H9 (cell line): ENCODE results near the gene ITPRIPL2. TPM values are rescaled to one million over a fixed set of nuclear protein-coding genes. Genes with fewer than 3 reads are reported as not detected.

ENCODE experiments used
- DNase-seq: peaks from one replicate; pipeline ENCODE4 v3.0.0-alpha.2; 2017
- H2AFZ ChIP-seq: one replicate; pipeline ENCODE4 v1.6.1; 2013; ENCODE audit warnings: mild to moderate bottlenecking, low read length, control low read depth, moderate library complexity
- H2AK5ac ChIP-seq: 2 replicates; pipeline ENCODE4 v1.6.1; 2013; ENCODE audit warnings: low read length, control low read depth, mixed read lengths; ENCODE audit not compliant: insufficient read length
- H2BK120ac ChIP-seq: one replicate; pipeline ENCODE4 v1.6.1; 2013; ENCODE audit warnings: low read depth, mild to moderate bottlenecking, low read length, control low read depth, inconsistent platforms; ENCODE audit not compliant: poor library complexity, severe bottlenecking
- H2BK12ac ChIP-seq: 2 replicates; pipeline ENCODE4 v1.6.1; 2013; ENCODE audit warnings: low read length, control low read depth, mixed read lengths, low read depth; ENCODE audit not compliant: insufficient read length
- H2BK15ac ChIP-seq: 2 replicates; pipeline ENCODE4 v1.6.1; 2013; ENCODE audit warnings: low read depth, low read length, control low read depth
- H2BK20ac ChIP-seq: one replicate; pipeline ENCODE4 v1.6.1; 2013; ENCODE audit warnings: low read depth, mild to moderate bottlenecking, low read length, control low read depth, inconsistent platforms; ENCODE audit not compliant: poor library complexity, severe bottlenecking
- H2BK5ac ChIP-seq: 2 replicates; pipeline ENCODE4 v1.6.1; 2013; ENCODE audit warnings: low read length, control low read depth, mixed read lengths; ENCODE audit not compliant: insufficient read length
- H3K14ac ChIP-seq: 2 replicates; pipeline ENCODE4 v1.6.1; 2013; ENCODE audit warnings: low read length, control low read depth; ENCODE audit not compliant: insufficient read depth
- H3K18ac ChIP-seq: 2 replicates; pipeline ENCODE4 v1.6.1; 2013; ENCODE audit warnings: low read depth, mild to moderate bottlenecking, mixed read lengths, low read length, control low read depth; ENCODE audit not compliant: insufficient read length
- H3K23ac ChIP-seq: 2 replicates; pipeline ENCODE4 v1.6.1; 2013; ENCODE audit warnings: low read length, control low read depth, mixed read lengths, low read depth; ENCODE audit not compliant: insufficient read length
- H3K23me2 ChIP-seq: 2 replicates; pipeline ENCODE4 v1.6.1; 2013; ENCODE audit warnings: low read depth, mild to moderate bottlenecking, mixed read lengths, low read length, control low read depth; ENCODE audit not compliant: insufficient read length, poor library complexity, severe bottlenecking
- H3K27ac ChIP-seq: 2 replicates; pipeline ENCODE4 v1.5.1; 2013; ENCODE audit warnings: low read length, control low read depth, mixed read lengths, low read depth; ENCODE audit not compliant: insufficient read length
- H3K27me3 ChIP-seq: 2 replicates; pipeline ENCODE4 v1.6.1; 2013; ENCODE audit warnings: low read length, control low read depth, inconsistent platforms; ENCODE audit not compliant: insufficient read depth
- H3K4ac ChIP-seq: 2 replicates; pipeline ENCODE4 v1.6.1; 2013; ENCODE audit warnings: low read depth, mild to moderate bottlenecking, control low read depth, inconsistent platforms, low read length, moderate library complexity
- H3K4me1 ChIP-seq: 2 replicates; pipeline ENCODE4 v1.6.1; 2013; ENCODE audit warnings: low read length, control low read depth, inconsistent platforms; ENCODE audit not compliant: insufficient read depth
- H3K4me2 ChIP-seq: 2 replicates; pipeline ENCODE4 v1.6.1; 2013; ENCODE audit warnings: low read length, control low read depth, mixed read lengths; ENCODE audit not compliant: insufficient read length, insufficient read depth
- H3K56ac ChIP-seq: 2 replicates; pipeline ENCODE4 v1.6.1; 2013; ENCODE audit warnings: low read depth, mild to moderate bottlenecking, mixed read lengths, low read length, control low read depth; ENCODE audit not compliant: insufficient read length
- H3K79me1 ChIP-seq: 2 replicates; pipeline ENCODE4 v1.6.1; 2013; ENCODE audit warnings: low read depth, mild to moderate bottlenecking, moderate library complexity, low read length, control low read depth, inconsistent platforms; ENCODE audit not compliant: insufficient read depth, poor library complexity, severe bottlenecking
- H3K79me2 ChIP-seq: 2 replicates; pipeline ENCODE4 v1.6.1; 2013; ENCODE audit warnings: low read length, control low read depth, inconsistent platforms; ENCODE audit not compliant: insufficient read depth
- H3K9ac ChIP-seq: 2 replicates; pipeline ENCODE4 v1.6.1; 2013; ENCODE audit warnings: low read length, control low read depth, mixed read lengths; ENCODE audit not compliant: insufficient read length; ENCODE audit errors: extremely low read depth
- H3K9me3 ChIP-seq: one replicate; pipeline ENCODE4 v1.6.1; 2013; ENCODE audit warnings: low read depth, low read length, inconsistent platforms; ENCODE audit not compliant: control insufficient read depth
- H3T11ph ChIP-seq: one replicate; pipeline ENCODE4 v1.6.1; 2013; ENCODE audit warnings: mild to moderate bottlenecking, low read length, control low read depth, inconsistent platforms
- H4K20me1 ChIP-seq: one replicate; pipeline ENCODE4 v1.6.1; 2013; ENCODE audit not compliant: control insufficient read depth, insufficient read length, insufficient read depth
- H4K5ac ChIP-seq: 2 replicates; pipeline ENCODE4 v1.6.1; 2013; ENCODE audit warnings: low read depth, mild to moderate bottlenecking, mixed read lengths, low read length, control low read depth; ENCODE audit not compliant: insufficient read length
- H4K8ac ChIP-seq: replicated peaks from 2 replicates; pipeline ENCODE4 v1.6.1; 2013; ENCODE audit warnings: low read length, control low read depth, mixed read lengths, low read depth; ENCODE audit not compliant: insufficient read length
- H4K91ac ChIP-seq: 2 replicates; pipeline ENCODE4 v1.6.1; 2013; ENCODE audit warnings: low read depth, mild to moderate bottlenecking, moderate library complexity, mixed read lengths, low read length, control low read depth; ENCODE audit not compliant: insufficient read length
- H3K27ac Mint-ChIP-seq, 3 experiments: 2 replicates in 2 of 3; 3 replicates in 1 of 3; pipeline ENCODE4 v1.8.0; 2020 to 2021; ENCODE audit warnings: mixed read lengths in 3 of 3, mild to moderate bottlenecking in 1 of 3, moderate library complexity in 1 of 3
- H3K27me3 Mint-ChIP-seq: 2 replicates; pipeline ENCODE4 v1.8.0; 2021; ENCODE audit warnings: low read depth, mild to moderate bottlenecking, moderate library complexity, mixed read lengths
- H3K36me3 Mint-ChIP-seq, 3 experiments: 2 replicates in 2 of 3; 3 replicates in 1 of 3; pipeline ENCODE4 v1.8.0; 2020 to 2021; ENCODE audit warnings: low read depth in 3 of 3, mixed read lengths in 3 of 3; ENCODE audit not compliant: insufficient read depth in 1 of 3
- H3K4me1 Mint-ChIP-seq, 2 experiments: 2 replicates each; pipeline ENCODE4 v1.8.0; 2020; ENCODE audit warnings: mixed read lengths in 2 of 2
- H3K4me3 Mint-ChIP-seq, 2 experiments: 2 replicates in 1 of 2; 3 replicates in 1 of 2; pipeline ENCODE4 v1.8.0; 2020 to 2021; ENCODE audit warnings: mild to moderate bottlenecking in 2 of 2, mixed read lengths in 2 of 2, moderate library complexity in 1 of 2
- H3K9me3 Mint-ChIP-seq, 2 experiments: 2 replicates in 1 of 2; 3 replicates in 1 of 2; pipeline ENCODE4 v1.8.0; 2020; ENCODE audit warnings: mild to moderate bottlenecking in 2 of 2, mixed read lengths in 2 of 2, moderate library complexity in 1 of 2
- CTCF ChIP-seq: fragments of 200-600 bp; sonication (generic); conservative IDR thresholded peaks from 3 replicates; pipeline ENCODE4 v1.8.0; 2021; ENCODE audit warnings: antibody characterized with exemption, mild to moderate bottlenecking
- WGBS: extraction: QIAGEN DNeasy Blood & Tissue Kit; methylation state at CpG from one replicate; pipeline ENCODE4 v1.1.7; 2013; ENCODE audit warnings: missing lambda C conversion rate, low lambda C conversion rate, mixed read lengths; ENCODE audit not compliant: insufficient read length; ENCODE audit errors: extremely low coverage; 5-methylcytosine and 5-hydroxymethylcytosine counted together
- total RNA-seq: library from RNA; stranded (reverse); gene quantifications from 2 replicates; pipeline ENCODE4 v1.2.1, GENCODE V29; 2021

ITPRIPL2 gene
- total RNA-seq, 1 experiment from 2014 or later, result 9.1 TPM

GRCh38 chr16:19137201-19138128, 23.7 kb downstream of the ITPRIPL2 start:
- H2AFZ ChIP-seq, result no peak overlapping the region
- H3K79me1 ChIP-seq, result no peaks in the 10 kb centered on the region
- no peak overlapping the region for H4K5ac ChIP-seq
- no peaks in the 10 kb centered on the region for H3K79me2 ChIP-seq
- no peak overlapping the region for H2BK12ac ChIP-seq
- H3K14ac ChIP-seq, result no peak overlapping the region
- no peak overlapping the region for H4K91ac ChIP-seq
- no peak overlapping the region for H3K27ac ChIP-seq
- no peaks in the 10 kb centered on the region for H3K23me2 ChIP-seq
- Mint-ChIP-seq H3K27ac (peak overlapping the region in 2 of 3 experiments; percentile 1 to 65; a peak in 1 of 7 replicates), H3K9me3 (no peaks in the 10 kb centered on the region), H3K4me1 (peaks cover 15 to 17% of the 10 kb centered on the region in 2 experiments), H3K36me3 (no peaks in the 10 kb centered on the region), H3K4me3 (no peak overlapping the region), H3K27me3 (peaks cover 1% of the 10 kb centered on the region; the same call in 1 of the 2 replicates)
- H2BK5ac ChIP-seq, result no peak overlapping the region
- H4K20me1 ChIP-seq, result no peaks in the 10 kb centered on the region
- no peak overlapping the region for H3K23ac ChIP-seq
- no peak overlapping the region for H3K9ac ChIP-seq
- no peak overlapping the region for H3K56ac ChIP-seq
- no peak overlapping the region for H4K8ac ChIP-seq
- H2BK20ac ChIP-seq, result no peak overlapping the region
- H3K4me2 ChIP-seq, result no peak overlapping the region
- DNase-seq, result no peak
- no peak overlapping the region for H2AK5ac ChIP-seq
- no peak overlapping the region for H3T11ph ChIP-seq
- peaks cover 3% of the 10 kb centered on the region; the same call in 1 of the 2 replicates for H3K4me1 ChIP-seq
- no peaks in the 10 kb centered on the region for H3K27me3 ChIP-seq
- H3K9me3 ChIP-seq, result no peaks in the 10 kb centered on the region
- no peak overlapping the region for H2BK120ac ChIP-seq
- no peak overlapping the region for H3K18ac ChIP-seq
- WGBS, result no CpG with 5 or more reads among the region's 6 CpGs
- no peak for TF ChIP-seq CTCF
- H2BK15ac ChIP-seq, result no peak overlapping the region
- no peak overlapping the region for H3K4ac ChIP-seq
